Smooth muscle cell (in vitro differentiated cells): ENCODE results near the gene SMPD3. TPM values are rescaled to one million over a fixed set of nuclear protein-coding genes. Genes with fewer than 3 reads are reported as not detected.

Source experiments
- DNase-seq: peaks from one replicate; lab custom pipeline; 2025; ENCODE audit not compliant: unreplicated experiment; lab: John Stamatoyannopoulos, UW
- H2AFZ ChIP-seq: fragments of 200-600 bp; sonication (generic); 2 replicates; pipeline ENCODE4 v1.6.0; 2016; ENCODE audit warnings: antibody characterized with exemption, low read depth, mild to moderate bottlenecking
- H3F3A ChIP-seq: fragments of 200-600 bp; sonication (generic); 2 replicates; pipeline ENCODE4 v1.6.0; 2017; ENCODE audit warnings: antibody characterized with exemption, low read depth
- H3K27ac ChIP-seq: fragments of 200-600 bp; sonication (generic); 2 replicates; pipeline ENCODE4 v1.5.1; 2016; ENCODE audit warnings: low read depth, mild to moderate bottlenecking
- H3K27me3 ChIP-seq: fragments of 200-600 bp; sonication (generic); 2 replicates; pipeline ENCODE4 v1.6.1; 2016; ENCODE audit warnings: low read depth, mild to moderate bottlenecking
- H3K36me3 ChIP-seq: fragments of 200-600 bp; sonication (generic); 2 replicates; pipeline ENCODE4 v1.5.1; 2016; ENCODE audit warnings: low read depth
- H3K4me1 ChIP-seq: fragments of 200-600 bp; sonication (generic); 2 replicates; pipeline ENCODE4 v1.5.1; 2016; ENCODE audit warnings: low read depth
- H3K4me2 ChIP-seq: fragments of 200-600 bp; sonication (generic); 2 replicates; pipeline ENCODE4 v1.6.0; 2016; ENCODE audit warnings: mild to moderate bottlenecking
- H3K4me3 ChIP-seq: fragments of 200-600 bp; sonication (generic); 2 replicates; pipeline ENCODE4 v1.5.1; 2016; ENCODE audit warnings: mild to moderate bottlenecking
- H3K79me2 ChIP-seq: fragments of 200-600 bp; sonication (generic); 2 replicates; pipeline ENCODE4 v1.6.0; 2016; ENCODE audit warnings: low read depth, mild to moderate bottlenecking
- H3K9ac ChIP-seq: fragments of 200-600 bp; sonication (generic); 2 replicates; pipeline ENCODE4 v1.6.0; 2016; ENCODE audit warnings: low read depth
- H3K9me3 ChIP-seq: fragments of 200-600 bp; sonication (generic); replicated peaks from 2 replicates; pipeline ENCODE4 v1.5.1; 2016; ENCODE audit warnings: low read depth
- H4K20me1 ChIP-seq: fragments of 200-600 bp; sonication (generic); 2 replicates; pipeline ENCODE4 v1.6.0; 2016; ENCODE audit warnings: low read depth
- CTCF ChIP-seq: fragments of 200-600 bp; sonication (generic); IDR thresholded peaks from 2 replicates; pipeline ENCODE4 v1.5.1; 2017; ENCODE audit warnings: borderline replicate concordance, mild to moderate bottlenecking, antibody characterized with exemption; ENCODE audit not compliant: insufficient read depth, poor library complexity, severe bottlenecking
- WGBS: methylation state at CpG from one replicate; pipeline ENCODE4 v1.1.7; 2016; ENCODE audit warnings: low lambda C conversion rate; 5-methylcytosine and 5-hydroxymethylcytosine counted together
- polyA plus RNA-seq: library from polyadenylated mRNA; unstranded; fragments of >200 nt; fragmentation: Nextera tagmentation; extraction: Ambion mirVana; gene quantifications from 2 replicates; pipeline ENCODE4 v1.2.1, GENCODE V29; 2016
- total RNA-seq: library from RNA; depleted of rRNA; stranded (reverse); fragments of >200 nt; gene quantifications from 2 replicates; pipeline ENCODE4 v1.2.3, GENCODE V29; 2014

The SMPD3 gene
- total and polyA plus RNA-seq, 2 experiments from 2014 or later, result 0.63 to 0.73 TPM

GRCh38 chr16:68324780-68325357 lies 123.4 kb downstream of the SMPD3 start:
- 96% methylated on average over 8 of the region's 8 CpGs for WGBS
- H3K79me2 ChIP-seq, result no peaks in the 10 kb centered on the region
- H3F3A ChIP-seq, result no peaks in the 10 kb centered on the region
- H3K27me3 ChIP-seq, result no peaks in the 10 kb centered on the region
- H3K27ac ChIP-seq, result no peak overlapping the region
- DNase-seq, result no peak
- no peak overlapping the region for H3K4me3 ChIP-seq
- H3K9ac ChIP-seq, result no peak overlapping the region
- no peaks in the 10 kb centered on the region for H3K9me3 ChIP-seq
- H3K4me2 ChIP-seq, result no peak overlapping the region
- H3K4me1 ChIP-seq, result no peaks in the 10 kb centered on the region
- H4K20me1 ChIP-seq, result no peaks in the 10 kb centered on the region
- no peak overlapping the region for H2AFZ ChIP-seq
- no peak for TF ChIP-seq CTCF
- no peaks in the 10 kb centered on the region for H3K36me3 ChIP-seq

GRCh38 chr16:68324336-68324735 lies 124.0 kb downstream of the SMPD3 start:
- no peak for TF ChIP-seq CTCF
- Histone ChIP-seq H2AFZ (no peak overlapping the region), H3K27ac (no peak overlapping the region), H3K9ac (no peak overlapping the region), H3K79me2 (no peaks in the 10 kb centered on the region), H3K27me3 (no peaks in the 10 kb centered on the region), H4K20me1 (no peaks in the 10 kb centered on the region), H3K36me3 (no peaks in the 10 kb centered on the region), H3F3A (no peaks in the 10 kb centered on the region), H3K9me3 (no peaks in the 10 kb centered on the region), H3K4me1 (no peaks in the 10 kb centered on the region), H3K4me3 (no peak overlapping the region), H3K4me2 (no peak overlapping the region)
- WGBS, result 96% methylated on average over 5 of the region's 5 CpGs
- DNase-seq, result no peak

GRCh38 chr16:68319185-68319908 lies 129.0 kb downstream of the SMPD3 start:
- WGBS, result 95% methylated on average over 6 of the region's 6 CpGs

More at GRCh38 chr16:68319185-68319908, 129.0 kb downstream of the SMPD3 start:
- peaks cover 4% of the 10 kb centered on the region for H3K79me2 ChIP-seq
- DNase-seq, result no peak
- no peak overlapping the region for H3K4me2 ChIP-seq
- H3K27me3 ChIP-seq, result no peaks in the 10 kb centered on the region
- no peak overlapping the region for H3K4me3 ChIP-seq
- no peak overlapping the region for H3K9ac ChIP-seq
- no peaks in the 10 kb centered on the region for H3K9me3 ChIP-seq
- H2AFZ ChIP-seq, result no peak overlapping the region
- H3K36me3 ChIP-seq, result no peaks in the 10 kb centered on the region
- H4K20me1 ChIP-seq, result no peaks in the 10 kb centered on the region
- H3F3A ChIP-seq, result no peaks in the 10 kb centered on the region
- no peak for TF ChIP-seq CTCF
- H3K27ac ChIP-seq, result no peak overlapping the region
- H3K4me1 ChIP-seq, result no peaks in the 10 kb centered on the region
